ENCODE results near the gene ACTN4. TPM values are rescaled to one million over a fixed set of nuclear protein-coding genes. Genes with fewer than 3 reads are reported as not detected.

ACTN4 gene
- total and polyA plus RNA-seq, 2 of the 4 experiments (the other 2 are of a cell fraction), result 541 to 659 TPM

- no peak overlapping the region for H2BK20ac ChIP-seq (ENCODE audit: low read depth, low read length)
- H3K4me1 ChIP-seq (ENCODE audit: control insufficient read depth, insufficient read depth, low read length), result peaks cover 4% of the 10 kb centered on the region
- BruUV-seq (replicated peaks), result no TSS peak
- no peaks in the 10 kb centered on the region for H3K27me3 ChIP-seq (ENCODE audit: control insufficient read depth, insufficient read depth, low read length)
- no peak overlapping the region for H3K27ac ChIP-seq (ENCODE audit: insufficient read depth, low read length)
- dilution Hi-C loops (cut with HindIII; ENCODE audit: low sequenced_read_pairs, unreplicated experiment) (no loop called here), intact Hi-C loops (cut with micrococcal nuclease) (no loop called here), in situ Hi-C loops (cut with MboI; ENCODE audit: low sequenced_read_pairs) (loop anchor here (25.0 kb wide), 1 partner anchor 173 kb away; the partner anchor contains the start of gene CCER2)
- no peak overlapping the region for H3K9ac ChIP-seq (ENCODE audit: low read depth, low read length)
- H3K9me1 ChIP-seq (ENCODE audit: insufficient read depth, low read length), result no peaks in the 10 kb centered on the region
- ATAC-seq (ENCODE audit: low read depth) (no peak), DNase-seq (no peak)
- peaks cover 8% of the 10 kb centered on the region for H4K20me1 ChIP-seq (ENCODE audit: insufficient read depth, low read length)
- H3K79me1 ChIP-seq (ENCODE audit: low read depth in 1 of 2, low read length in 2 of 2), result no peaks in the 10 kb centered on the region
- H3K9me3 ChIP-seq (ENCODE audit: control insufficient read depth, insufficient read depth, low read length), result no peaks in the 10 kb centered on the region
- H2BK5ac ChIP-seq (ENCODE audit: low read depth, low read length, poor library complexity, severe bottlenecking), result no peak overlapping the region
- no peak overlapping the region for H2AK5ac ChIP-seq (ENCODE audit: low read depth, low read length)
- H3K4ac ChIP-seq (ENCODE audit: low read depth, low read length), result no peak overlapping the region
- POLR2A ChIA-PET (ENCODE audit: unreplicated experiment), result no interaction called here
- TF ChIP-seq ELK1 (IDR thresholded peaks at IDR 0.05; ENCODE audit: borderline replicate concordance, low read depth, low read length) (no peak), RAD21 (IDR thresholded peaks at IDR 0.05; ENCODE audit: low read length) (no peak), CTCF (conservative IDR thresholded peaks at IDR 0.05; ENCODE audit: low read depth, low read length) (no peak), MAFK (IDR thresholded peaks at IDR 0.05; ENCODE audit: low read depth, low read length) (no peak), POLR2A (IDR thresholded peaks at IDR 0.05; ENCODE audit: low read depth, low read length) (no peak)
- no peak overlapping the region for H2AFZ ChIP-seq (replicated peaks; ENCODE audit: low read length, poor library complexity)
- WGBS, 2 experiments (ENCODE audit: extremely low coverage in 2 of 2, insufficient read length in 1 of 2), result no CpG with 5 or more reads among the region's 16 CpGs
- no peak overlapping the region for H3K4me2 ChIP-seq (ENCODE audit: low read depth, low read length)
- no peak overlapping the region for H4K8ac ChIP-seq (ENCODE audit: low read depth in 2 of 2, low read length in 2 of 2)
- no peak overlapping the region for H2BK120ac ChIP-seq (ENCODE audit: low read depth, low read length)
- no peak overlapping the region for H3K23ac ChIP-seq (ENCODE audit: low read depth, low read length)
- H3K4me3 ChIP-seq (ENCODE audit: insufficient read depth, low read depth, low read length), result no peak overlapping the region
- H3K36me3 ChIP-seq (ENCODE audit: control insufficient read depth, insufficient read depth, low read length), result no peaks in the 10 kb centered on the region
- CTCF ChIA-PET, result no interaction called here
- H2BK15ac ChIP-seq (ENCODE audit: low read depth, low read length), result no peak overlapping the region
- no peak overlapping the region for H4K91ac ChIP-seq (ENCODE audit: insufficient read depth, low read depth, low read length)
- no peak overlapping the region for H3K56ac ChIP-seq (ENCODE audit: extremely low read depth, insufficient read depth, low read length)
- no peak overlapping the region for H2AK9ac ChIP-seq (replicated peaks; ENCODE audit: low read depth, low read length, poor library complexity)
- H3K14ac ChIP-seq (replicated peaks; ENCODE audit: low read depth, low read length), result no peak overlapping the region
- H4K5ac ChIP-seq (ENCODE audit: low read depth, low read length), result no peak overlapping the region
- H3K18ac ChIP-seq (ENCODE audit: low read depth, low read length), result no peak overlapping the region
Measured at GRCh38 chr19:38739440-38740256, 92.2 kb downstream of the ACTN4 start.

Data from IMR-90 (cell line).